ENCODE results near the gene UNC119. TPM values are rescaled to one million over a fixed set of nuclear protein-coding genes. Genes with fewer than 3 reads are reported as not detected.

The UNC119 gene
- total and polyA plus RNA-seq, 8 donors, result 13.6 to 30.9 (median 17.2) TPM

DNA sequence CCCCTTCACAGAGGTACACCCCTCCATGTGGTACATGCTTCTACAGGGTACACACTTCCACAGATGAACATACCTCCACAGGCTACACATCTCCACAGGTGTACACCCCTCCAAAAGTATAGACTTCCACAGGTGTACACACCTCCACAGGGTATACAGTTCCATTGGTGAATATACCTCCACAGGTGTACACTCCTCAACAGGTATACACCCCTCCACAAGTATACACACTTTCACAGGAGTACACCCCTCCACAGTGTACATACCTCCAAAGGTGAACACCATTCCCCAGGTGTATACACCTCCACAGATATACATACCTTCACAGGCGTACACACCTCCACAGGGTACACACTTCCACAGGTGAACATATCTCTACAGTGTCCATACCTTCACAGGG is 36.9 kb downstream of the UNC119 start:
- Histone ChIP-seq H3K27ac (no peak overlapping the region), H3K36me3 (no peaks in the 10 kb centered on the region), H3K9me3 (no peaks in the 10 kb centered on the region), H3K4me1 (peaks cover 0 to 6% (median 3%) of the 10 kb centered on the region in 4 donors), H3K27me3 (peaks cover 0 to 39% (median 8%) of the 10 kb centered on the region in 3 donors), H3K4me3 (no peak overlapping the region)
- TF ChIP-seq EP300 (IDR thresholded peaks at IDR 0.05) (no peak), POLR2A (IDR thresholded peaks at IDR 0.05) (no peak), POLR2AphosphoS5 (IDR thresholded peaks at IDR 0.05) (no peak)
- TF ChIP-seq, protein P1, sequence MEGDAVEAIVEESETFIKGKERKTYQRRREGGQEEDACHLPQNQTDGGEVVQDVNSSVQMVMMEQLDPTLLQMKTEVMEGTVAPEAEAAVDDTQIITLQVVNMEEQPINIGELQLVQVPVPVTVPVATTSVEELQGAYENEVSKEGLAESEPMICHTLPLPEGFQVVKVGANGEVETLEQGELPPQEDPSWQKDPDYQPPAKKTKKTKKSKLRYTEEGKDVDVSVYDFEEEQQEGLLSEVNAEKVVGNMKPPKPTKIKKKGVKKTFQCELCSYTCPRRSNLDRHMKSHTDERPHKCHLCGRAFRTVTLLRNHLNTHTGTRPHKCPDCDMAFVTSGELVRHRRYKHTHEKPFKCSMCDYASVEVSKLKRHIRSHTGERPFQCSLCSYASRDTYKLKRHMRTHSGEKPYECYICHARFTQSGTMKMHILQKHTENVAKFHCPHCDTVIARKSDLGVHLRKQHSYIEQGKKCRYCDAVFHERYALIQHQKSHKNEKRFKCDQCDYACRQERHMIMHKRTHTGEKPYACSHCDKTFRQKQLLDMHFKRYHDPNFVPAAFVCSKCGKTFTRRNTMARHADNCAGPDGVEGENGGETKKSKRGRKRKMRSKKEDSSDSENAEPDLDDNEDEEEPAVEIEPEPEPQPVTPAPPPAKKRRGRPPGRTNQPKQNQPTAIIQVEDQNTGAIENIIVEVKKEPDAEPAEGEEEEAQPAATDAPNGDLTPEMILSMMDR (IDR thresholded peaks at IDR 0.05), result no peak
- WGBS, 5 donors, result 96 to 100% (median 100%) methylated on average over 1 of the region's 1 CpG
- intact Hi-C loops (cut with DNase I; ENCODE audit: low total_unique reads), result no loop called here
- DNase-seq, result no peak

DNA sequence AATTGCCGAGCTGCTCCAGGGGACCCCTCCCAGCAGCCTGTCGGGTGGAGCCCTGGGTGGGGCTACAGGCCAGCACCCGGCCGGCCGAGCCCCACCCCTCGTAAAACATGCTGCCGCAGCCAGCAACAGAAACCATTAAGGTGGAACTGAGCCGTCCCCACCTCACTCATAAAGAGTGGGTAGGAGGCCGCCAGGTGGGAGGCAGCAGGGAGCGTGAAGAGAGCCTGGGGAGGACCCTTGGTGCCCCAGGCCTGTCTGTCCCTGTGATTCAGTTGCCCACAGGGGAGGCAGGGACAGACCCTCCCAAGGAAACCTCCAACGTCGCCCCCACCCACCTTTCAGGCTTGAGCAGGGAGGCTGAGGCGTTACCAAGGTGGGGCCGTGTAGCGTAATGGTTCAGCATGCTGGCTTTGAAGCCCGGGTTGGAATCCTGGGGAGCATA is 37.8 kb downstream of the UNC119 start:
- no peaks in the 10 kb centered on the region for H3K36me3 ChIP-seq
- no peak overlapping the region for H3K4me3 ChIP-seq
- intact Hi-C loops (cut with DNase I; ENCODE audit: low total_unique reads), result no loop called here
- H3K27ac ChIP-seq, result no peak overlapping the region
- peak in 1 of 2 donors; percentile 67 for DNase-seq
- 28 to 43% (median 33%) methylated on average over 15 to 16 of the region's 16 CpGs for WGBS, 5 donors
- H3K4me1 ChIP-seq, result peaks cover 0 to 6% (median 3%) of the 10 kb centered on the region in 4 donors
- no peaks in the 10 kb centered on the region for H3K9me3 ChIP-seq
- H3K27me3 ChIP-seq, result peaks cover 0 to 49% (median 13%) of the 10 kb centered on the region in 3 donors
- TF ChIP-seq, protein P1 (IDR thresholded peaks at IDR 0.05), result no peak
- TF ChIP-seq POLR2A (IDR thresholded peaks at IDR 0.05) (no peak), POLR2AphosphoS5 (IDR thresholded peaks at IDR 0.05) (no peak), EP300 (IDR thresholded peaks at IDR 0.05) (no peak)

DNA sequence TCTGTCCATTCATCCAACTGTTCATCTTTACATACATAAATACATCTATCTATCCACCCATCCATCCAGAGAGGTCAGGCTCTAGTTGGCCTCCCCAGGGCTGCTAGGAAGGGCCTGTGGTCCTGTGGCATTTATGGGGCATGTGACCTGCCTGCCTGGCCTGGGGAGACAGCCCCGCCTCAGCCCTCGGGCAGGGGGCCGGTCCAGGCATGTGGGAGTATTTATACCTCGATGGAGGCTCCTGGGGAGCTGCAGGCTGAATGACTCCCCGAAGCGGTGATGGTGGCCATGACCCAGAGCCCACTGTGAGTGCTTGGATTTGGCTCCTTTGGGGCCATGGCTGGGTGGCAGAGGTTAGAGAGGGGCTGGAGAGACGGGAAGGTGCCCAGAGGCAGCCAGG is 38.9 kb downstream of the UNC119 start:
- DNase-seq, result no peak
- H3K27me3 ChIP-seq, result peaks cover under 1 to 60% (median 23%) of the 10 kb centered on the region in 3 donors
- no peaks in the 10 kb centered on the region for H3K9me3 ChIP-seq
- no peak overlapping the region for H3K27ac ChIP-seq
- H3K4me3 ChIP-seq, result no peak overlapping the region
- intact Hi-C loops (cut with DNase I; ENCODE audit: low total_unique reads), result no loop called here
- H3K4me1 ChIP-seq, result peaks cover 0 to 6% (median 3%) of the 10 kb centered on the region in 4 donors
- TF ChIP-seq POLR2AphosphoS5 (IDR thresholded peaks at IDR 0.05), result no peak
- TF ChIP-seq POLR2A (IDR thresholded peaks at IDR 0.05), result no peak
- TF ChIP-seq EP300 (IDR thresholded peaks at IDR 0.05), result no peak
- TF ChIP-seq, protein P1 (IDR thresholded peaks at IDR 0.05), result no peak
- no peaks in the 10 kb centered on the region for H3K36me3 ChIP-seq
- WGBS, 5 donors, result 70 to 78% (median 74%) methylated on average over 7 of the region's 7 CpGs

DNA sequence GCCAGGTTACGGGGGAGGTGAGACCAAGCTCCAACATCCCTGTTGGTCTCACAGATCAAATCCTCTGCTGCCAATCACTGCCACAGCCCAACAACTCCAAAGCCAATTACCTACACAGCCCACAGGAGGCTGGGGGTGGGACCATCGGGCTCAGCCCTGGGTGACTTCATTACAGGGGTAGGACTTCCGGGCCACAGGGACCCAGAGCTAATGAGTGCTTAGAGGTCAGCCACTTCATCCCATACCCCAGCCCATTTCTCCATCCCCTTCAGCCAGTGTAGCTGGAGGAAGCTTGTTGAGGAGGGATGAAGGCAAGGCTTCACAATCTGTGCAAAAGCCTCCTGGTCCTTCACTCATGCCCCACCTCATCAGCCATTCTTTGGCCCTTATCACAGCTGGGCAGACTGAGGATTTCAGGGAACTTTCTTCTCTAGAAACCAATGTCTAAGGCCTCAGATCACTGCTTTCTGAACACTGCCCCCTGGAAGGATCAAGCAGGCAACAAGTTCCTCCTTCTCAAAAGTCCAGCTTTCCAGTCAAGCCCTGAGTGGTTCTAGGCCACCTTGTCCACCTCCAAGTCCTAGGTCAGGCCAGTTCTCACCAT is 40.5 kb downstream of the UNC119 start:
- Histone ChIP-seq H3K36me3 (no peaks in the 10 kb centered on the region), H3K4me3 (no peak overlapping the region), H3K4me1 (peaks cover 0 to 13% (median 7%) of the 10 kb centered on the region in 4 donors), H3K9me3 (no peaks in the 10 kb centered on the region), H3K27me3 (peaks cover 8 to 75% (median 36%) of the 10 kb centered on the region in 3 donors), H3K27ac (no peak overlapping the region)
- no peak for DNase-seq
- TF ChIP-seq EP300 (IDR thresholded peaks at IDR 0.05) (no peak), POLR2A (IDR thresholded peaks at IDR 0.05) (no peak), POLR2AphosphoS5 (IDR thresholded peaks at IDR 0.05) (no peak)
- TF ChIP-seq, protein P1 (IDR thresholded peaks at IDR 0.05), result no peak
- 77 to 94% (median 82%) methylated on average over 3 of the region's 3 CpGs for WGBS, 5 donors
- intact Hi-C loops (cut with DNase I; ENCODE audit: low total_unique reads), result no loop called here

Measured in stomach (tissue), 9 donors.